Measurements from ENCODE around the gene MINDY4.
A peak's percentile ranks its signal among the peaks of the same experiment; 100 is the strongest.

The MINDY4 gene

GRCh38 chr7:30920584-30921539, 149.6 kb downstream of the MINDY4 start:
- no peak for DNase-seq

DNA sequence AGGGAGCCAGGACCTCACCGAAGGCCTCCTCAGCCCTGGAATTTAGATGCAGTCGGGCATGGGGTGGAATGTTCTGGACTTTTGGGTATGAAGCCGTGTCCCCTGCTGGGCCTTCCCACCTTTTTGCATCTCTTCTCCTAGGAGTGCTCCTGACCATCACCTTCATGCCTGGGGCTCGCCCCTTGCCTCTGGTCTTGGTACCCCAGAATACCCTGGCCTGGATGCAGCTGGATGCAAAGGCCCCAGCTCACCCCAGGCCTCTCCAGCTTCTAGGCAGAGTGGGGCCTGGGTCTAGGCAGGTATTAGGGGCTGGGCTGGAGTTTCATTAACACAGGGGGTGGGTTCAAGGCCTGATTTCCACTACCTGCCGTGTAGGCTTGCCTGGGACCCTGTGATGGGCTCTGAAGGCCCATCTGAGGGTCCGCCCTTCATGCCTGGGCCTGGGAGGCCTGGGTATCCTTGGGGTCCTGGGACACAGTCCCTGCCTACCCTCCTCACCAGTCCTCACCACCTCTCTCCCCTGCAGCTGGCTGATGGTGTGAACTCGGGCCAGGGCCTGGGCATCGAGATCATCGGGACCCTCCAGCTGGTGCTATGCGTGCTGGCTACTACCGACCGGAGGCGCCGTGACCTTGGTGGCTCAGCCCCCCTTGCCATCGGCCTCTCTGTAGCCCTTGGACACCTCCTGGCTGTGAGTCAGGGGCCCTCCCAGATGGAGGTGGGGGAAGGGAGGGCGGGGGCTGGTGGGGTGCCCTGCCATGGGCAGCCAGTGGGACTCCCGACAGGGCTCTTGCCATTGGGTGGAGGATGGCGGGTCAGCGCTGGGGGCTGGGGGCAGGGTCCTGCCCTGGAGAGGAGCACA, 150.6 kb downstream of the MINDY4 start:
- no peak for DNase-seq

DNA sequence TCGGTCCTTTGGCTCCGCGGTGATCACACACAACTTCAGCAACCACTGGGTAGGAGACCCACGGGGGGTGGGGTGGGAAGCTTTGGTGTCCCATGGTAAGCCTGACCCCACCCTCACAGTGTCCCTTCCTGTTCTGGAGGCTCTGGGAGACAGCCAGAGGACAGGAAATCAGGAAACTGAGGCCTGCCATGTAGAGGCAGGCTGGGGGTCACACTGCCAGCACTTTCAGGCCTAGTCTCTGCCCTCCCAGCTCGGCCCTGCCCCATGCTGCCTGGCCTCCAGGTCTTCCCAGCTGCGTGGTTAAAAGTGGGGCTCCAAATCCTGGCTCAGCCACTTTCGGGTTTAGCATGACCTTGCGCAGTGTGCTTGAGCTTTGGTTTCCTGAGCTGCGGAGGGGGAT, 151.4 kb downstream of the MINDY4 start:
- DNase-seq, result no peak

GRCh38 chr7:30923009-30923773, 152.0 kb downstream of the MINDY4 start:
- no peak for DNase-seq

GRCh38 chr7:30923774-30924413, 152.7 kb downstream of the MINDY4 start:
- no peak for DNase-seq

GRCh38 chr7:30924624-30925023, 153.4 kb downstream of the MINDY4 start:
- DNase-seq, result no peak

DNA sequence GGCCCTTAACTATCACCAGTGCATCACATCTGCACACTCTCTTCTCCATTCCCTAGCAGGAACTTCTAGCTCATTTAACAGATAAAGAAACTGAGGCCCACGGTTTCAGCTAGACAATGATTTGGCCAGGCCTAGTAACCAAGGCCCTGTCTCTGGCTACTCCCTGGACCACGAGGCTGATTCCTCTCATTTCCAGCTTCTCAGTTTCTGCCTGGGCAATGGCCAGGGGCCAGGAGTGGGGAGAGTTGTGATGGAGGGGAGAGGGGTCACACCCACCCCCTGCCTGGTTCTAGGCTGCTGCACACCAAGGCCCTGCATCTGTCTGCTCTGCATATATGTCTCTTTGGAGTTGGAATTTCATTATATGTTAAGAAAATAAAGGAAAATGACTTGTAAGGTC, 153.9 kb downstream of the MINDY4 start:
- no peak for DNase-seq

GRCh38 chr7:30925913-30926312, 154.7 kb downstream of the MINDY4 start:
- no peak for DNase-seq

- no peak for DNase-seq
Observed at GRCh38 chr7:30926313-30926712, 155.1 kb downstream of the MINDY4 start.

DNA sequence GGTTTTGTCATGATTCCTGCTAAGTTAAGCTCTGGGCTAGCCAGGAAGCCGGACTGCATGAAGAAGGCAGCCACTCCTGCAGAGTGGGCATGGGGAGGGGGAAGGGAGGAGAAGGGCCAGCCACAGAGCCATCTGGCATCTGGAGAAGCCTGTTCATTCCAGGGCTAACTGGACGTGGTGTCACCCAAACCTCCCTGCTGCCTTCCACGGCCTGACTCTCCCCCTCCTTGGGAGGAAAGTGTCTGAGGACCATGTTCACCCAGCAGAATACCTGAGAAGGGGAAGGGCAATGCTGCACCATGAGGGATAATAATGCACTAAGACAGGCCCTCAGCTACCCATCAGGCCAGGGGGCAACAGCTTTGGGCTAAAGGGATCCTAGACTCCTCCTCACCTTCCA, 155.8 kb downstream of the MINDY4 start:
- peak in 1 of 2 experiments; percentile 28 for DNase-seq

DNA sequence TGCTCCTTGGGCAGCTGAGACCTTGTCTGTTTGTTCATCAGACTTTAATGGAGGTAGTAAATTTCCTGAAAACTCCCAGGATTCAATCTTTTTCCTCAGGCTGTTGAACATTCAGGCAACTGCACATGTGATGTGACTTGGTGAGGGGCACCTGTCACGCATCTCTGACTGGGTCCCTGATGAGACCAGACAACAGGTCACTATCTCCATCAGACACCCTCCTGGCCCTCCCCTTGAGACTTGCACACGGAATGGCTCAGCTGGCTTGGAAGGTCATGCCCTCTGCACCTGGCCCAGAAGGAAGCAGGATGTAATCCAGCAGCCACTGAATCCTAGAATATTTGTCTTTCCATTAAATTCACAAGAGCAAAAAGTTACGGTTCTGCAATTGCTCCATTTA, 156.3 kb downstream of the MINDY4 start:
- no peak for DNase-seq

GRCh38 chr7:30928254-30928872, 157.1 kb downstream of the MINDY4 start:
- DNase-seq, result no peak

DNA sequence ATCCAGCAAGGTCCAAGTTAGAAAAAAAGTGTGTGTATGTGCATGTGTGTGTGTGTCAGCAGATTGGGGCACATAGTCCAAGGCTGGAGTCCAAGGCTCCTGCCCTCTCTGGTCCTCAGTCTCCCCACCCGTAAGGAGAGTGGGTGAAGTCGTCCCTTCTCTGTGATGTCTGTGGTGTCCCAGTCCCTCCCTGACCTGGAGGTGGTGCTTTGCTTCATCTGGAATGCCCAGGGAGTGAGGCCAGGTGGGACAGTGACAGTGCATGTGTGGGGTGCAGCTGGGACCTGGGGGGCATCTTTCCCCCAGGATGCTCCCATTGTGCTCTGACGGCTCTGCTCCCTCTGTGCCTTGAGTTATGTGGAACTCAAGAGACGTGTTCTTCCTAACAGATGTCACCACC, 158.5 kb downstream of the MINDY4 start:
- DNase-seq, result no peak

GRCh38 chr7:30930621-30931020, 159.4 kb downstream of the MINDY4 start:
- DNase-seq, result no peak

- no peak for DNase-seq
Observed at GRCh38 chr7:30931161-30931928, 160.1 kb downstream of the MINDY4 start.

DNA sequence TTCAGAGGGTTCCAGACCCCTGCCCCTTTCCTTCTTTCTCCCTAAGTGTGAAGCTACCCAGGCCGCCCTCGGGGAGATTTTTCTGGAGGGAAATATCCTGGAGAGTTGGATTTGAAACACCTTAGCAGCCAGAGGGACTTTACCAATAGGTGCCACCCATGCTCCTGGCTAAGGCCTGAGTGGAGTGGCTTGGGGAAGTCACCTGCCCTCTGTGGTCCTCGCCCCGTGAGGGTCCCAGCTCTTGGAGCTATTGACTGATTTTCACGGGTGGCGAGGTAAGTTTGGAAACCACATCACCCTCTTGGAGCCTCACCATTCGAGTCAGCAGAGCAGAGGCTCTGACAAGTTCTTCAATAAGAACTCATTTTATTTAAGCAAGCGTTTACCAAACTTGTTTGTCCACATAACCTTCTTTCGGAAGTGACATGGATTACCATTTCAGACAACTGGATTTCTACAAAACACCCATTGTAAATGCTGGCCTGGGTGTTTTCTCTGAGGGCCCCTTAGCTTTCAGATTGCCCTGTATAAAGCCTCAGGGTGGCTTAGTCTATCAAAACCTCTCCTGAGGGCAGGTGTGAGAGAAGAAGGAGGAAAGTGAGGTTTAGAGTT, 160.8 kb downstream of the MINDY4 start:
- no peak for DNase-seq

DNA sequence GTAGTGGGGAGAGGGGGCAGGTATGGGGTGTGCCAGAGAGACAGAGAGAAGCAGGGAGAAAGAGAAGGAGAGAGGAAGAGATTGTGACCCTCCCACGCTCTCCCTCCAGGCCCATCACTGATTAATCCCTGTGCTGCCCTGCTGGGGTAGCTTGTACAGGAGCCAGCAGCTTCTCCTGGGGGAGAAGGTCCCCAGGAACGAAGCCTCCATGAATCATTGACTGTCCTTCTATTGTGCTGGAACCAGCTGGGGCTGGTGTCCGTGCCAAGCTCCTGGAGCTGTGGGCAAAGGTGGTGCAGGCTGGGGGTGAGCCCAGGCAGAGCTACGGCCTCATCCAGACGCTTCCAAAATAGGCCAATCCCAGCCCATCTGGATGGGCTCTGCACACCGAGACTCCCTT, 161.3 kb downstream of the MINDY4 start:
- no peak for DNase-seq

GRCh38 chr7:30933124-30933974, 162.1 kb downstream of the MINDY4 start:
- peak; percentile 41 to 74 for DNase-seq

- no peak for DNase-seq
Observed at GRCh38 chr7:30934225-30934624, 163.0 kb downstream of the MINDY4 start.
